Measurements from ENCODE around the gene OPCML.

GRCh38 chr11:133096981-133097380 lies 435.3 kb downstream of the OPCML start:
- TF ChIP-seq CTCF (IDR thresholded peaks at IDR 0.05) (no peak), POLR2A (IDR thresholded peaks at IDR 0.05) (no peak)

Data from lower leg skin (tissue), 3 donors.